SK-N-SH (cell line): Measurements from ENCODE around the gene UNC5B. TPM values are rescaled to one million over a fixed set of nuclear protein-coding genes. Genes with fewer than 3 reads are reported as not detected.

ENCODE experiments used
- CTCF ChIA-PET: fragments of 300-600, 350-600 bp; formaldehyde crosslinking; extraction: SDS; loops from one replicate; lab custom pipeline; 2021; lab: Yijun Ruan, JAX
- POLR2A ChIA-PET: fragments of 350-600 bp; sonication (Branson Sonifier 250); formaldehyde crosslinking; extraction: SDS; loops from one replicate; lab custom pipeline; 2020; ENCODE audit warnings: antibody characterized with exemption, inconsistent platforms; lab: Yijun Ruan, JAX
- DNase-seq: peaks from one replicate; pipeline ENCODE4 v3.0.0; 2012
- H2AFZ ChIP-seq: fragments of 200-600 bp; sonication (generic); 2 replicates; pipeline ENCODE4 v1.8.1; 2016; ENCODE audit warnings: antibody characterized with exemption, mild to moderate bottlenecking, low read depth
- H3F3A ChIP-seq: fragments of 200-600 bp; sonication (generic); replicated peaks from 2 replicates; pipeline ENCODE3; 2016; ENCODE audit warnings: antibody characterized with exemption, mild to moderate bottlenecking; ENCODE audit not compliant: insufficient read depth
- H3K27ac ChIP-seq, 2 experiments: fragments of 200-500 bp in 1 of 2; fragments of 200-600 bp in 1 of 2; sonication (Bioruptor generic) in 1 of 2; sonication (generic), shearing (Covaris generic) in 1 of 2; 2 replicates each; pipeline versions ENCODE4 v1.5.1 to v1.6.1; 2014 to 2016; ENCODE audit warnings: low read depth in 2 of 2, inconsistent platforms in 1 of 2, low read length in 1 of 2, mild to moderate bottlenecking in 1 of 2, mixed read lengths in 1 of 2
- H3K27me3 ChIP-seq: fragments of 200-600 bp; sonication (generic), shearing (Covaris generic); 2 replicates; pipeline ENCODE4 v1.6.1; 2016; ENCODE audit warnings: mixed run types; ENCODE audit not compliant: insufficient read depth
- H3K36me3 ChIP-seq, 2 experiments: fragments of 200-500 bp in 1 of 2; fragments of 200-600 bp in 1 of 2; sonication (Bioruptor generic) in 1 of 2; sonication (generic) in 1 of 2; replicated peaks in 1 of 2; 2 replicates each; pipeline versions ENCODE3 to v1.5.1; 2014 to 2016; ENCODE audit warnings: low read length in 1 of 2, mild to moderate bottlenecking in 1 of 2; ENCODE audit not compliant: insufficient read depth in 2 of 2, control insufficient read depth in 1 of 2
- H3K4me1 ChIP-seq, 2 experiments: fragments of 200-500 bp in 1 of 2; fragments of 200-600 bp in 1 of 2; sonication (Bioruptor generic) in 1 of 2; sonication (generic), shearing (Covaris generic) in 1 of 2; 2 replicates each; pipeline versions ENCODE4 v1.5.1 to v1.6.1; 2014 to 2016; ENCODE audit warnings: low read depth in 1 of 2, low read length in 1 of 2, mixed run types in 1 of 2; ENCODE audit not compliant: insufficient read depth in 2 of 2, control insufficient read depth in 1 of 2
- H3K4me2 ChIP-seq: fragments of 200-600 bp; sonication (generic), shearing (Covaris generic); 2 replicates; pipeline ENCODE4 v1.6.1; 2017; ENCODE audit warnings: mixed run types
- H3K4me3 ChIP-seq, 2 experiments: fragments of 200-500 bp in 1 of 2; fragments of 200-600 bp in 1 of 2; sonication (Bioruptor generic) in 1 of 2; sonication (generic), shearing (Covaris generic) in 1 of 2; 2 replicates each; pipeline versions ENCODE4 v1.5.1 to v1.8.1; 2014 to 2016; ENCODE audit warnings: low read depth in 2 of 2, inconsistent platforms in 1 of 2, low read length in 1 of 2, mild to moderate bottlenecking in 1 of 2, mixed read lengths in 1 of 2, moderate library complexity in 1 of 2
- H3K79me2 ChIP-seq: fragments of 200-600 bp; sonication (generic); 2 replicates; pipeline ENCODE4 v1.8.1; 2017; ENCODE audit warnings: mild to moderate bottlenecking; ENCODE audit not compliant: insufficient read depth
- H3K9ac ChIP-seq: fragments of 200-600 bp; sonication (generic); 2 replicates; pipeline ENCODE4 v1.6.1; 2017; ENCODE audit warnings: mixed run types
- H3K9me2 ChIP-seq: fragments of 200-600 bp; sonication (generic); 2 replicates; pipeline ENCODE4 v1.6.1; 2017; ENCODE audit warnings: mixed run types
- H3K9me3 ChIP-seq: fragments of 200-600 bp; sonication (generic); 2 replicates; pipeline ENCODE4 v1.6.1; 2017; ENCODE audit warnings: mixed run types, mild to moderate bottlenecking, moderate library complexity
- H4K20me1 ChIP-seq: fragments of 200-600 bp; sonication (generic); 2 replicates; pipeline ENCODE4 v1.6.1; 2017; ENCODE audit warnings: mild to moderate bottlenecking, mixed run types; ENCODE audit not compliant: insufficient read depth
- CHD2 ChIP-seq: fragments of 150-350 bp; IDR thresholded peaks from 2 replicates; pipeline ENCODE4 v1.6.1; 2018; ENCODE audit warnings: low read length; ENCODE audit not compliant: partially characterized antibody
- CTCF ChIP-seq: fragments of 200-600 bp; sonication (generic); IDR thresholded peaks from 2 replicates; pipeline ENCODE4 v1.6.1; 2017; ENCODE audit warnings: antibody characterized with exemption, mild to moderate bottlenecking, moderate library complexity
- FOSL2 ChIP-seq: IDR thresholded peaks from 2 replicates; pipeline ENCODE4 v1.4.0; 2012; ENCODE audit warnings: low read depth, mild to moderate bottlenecking, moderate library complexity, borderline replicate concordance
- FOXJ3 ChIP-seq: sonication (generic); formaldehyde crosslinking; IDR thresholded peaks from 2 replicates; pipeline ENCODE4 v1.5.1; 2020; ENCODE audit warnings: mild to moderate bottlenecking, missing genetic modification reagents
- GATA2 ChIP-seq: sonication (generic); formaldehyde crosslinking; IDR thresholded peaks from 2 replicates; pipeline ENCODE4 v1.5.0; 2020; ENCODE audit warnings: mild to moderate bottlenecking, missing genetic modification reagents
- JUND ChIP-seq: IDR thresholded peaks from 2 replicates; pipeline ENCODE4 v1.4.0; 2012
- MAX ChIP-seq: IDR thresholded peaks from 2 replicates; pipeline ENCODE4 v1.4.0; 2012; ENCODE audit warnings: low read depth
- NFIC ChIP-seq: IDR thresholded peaks from 2 replicates; pipeline ENCODE4 v1.4.0; 2012; ENCODE audit warnings: borderline replicate concordance
- PBX3 ChIP-seq: IDR thresholded peaks from 2 replicates; pipeline ENCODE4; 2012
- POLR2AphosphoS5 ChIP-seq: IDR thresholded peaks from 2 replicates; pipeline ENCODE4 v1.6.1; 2012; ENCODE audit warnings: low read depth, low read length
- RAD21 ChIP-seq: IDR thresholded peaks from 2 replicates; pipeline ENCODE4 v1.6.1; 2012; ENCODE audit warnings: mild to moderate bottlenecking, low read length
- RCOR1 ChIP-seq: fragments of 150-350 bp; IDR thresholded peaks from 2 replicates; pipeline ENCODE4 v1.6.1; 2017; ENCODE audit warnings: antibody characterized with exemption, low read length
- TEAD4 ChIP-seq: IDR thresholded peaks from 2 replicates; pipeline ENCODE4 v1.4.0; 2012; ENCODE audit warnings: mild to moderate bottlenecking, borderline replicate concordance; ENCODE audit not compliant: insufficient read depth
- USF2 ChIP-seq: fragments of 150-350 bp; IDR thresholded peaks from 2 replicates; pipeline ENCODE4 v1.6.1; 2017; ENCODE audit warnings: antibody characterized with exemption, low read length, low read depth, borderline replicate concordance
- YY1 ChIP-seq: IDR thresholded peaks from 2 replicates; pipeline ENCODE4 v1.4.0; 2012; ENCODE audit warnings: low read depth, mild to moderate bottlenecking
- ZBTB33 ChIP-seq: IDR thresholded peaks from 2 replicates; pipeline ENCODE4 v1.4.0; 2012; ENCODE audit warnings: low read depth, borderline replicate concordance
- WGBS: methylation state at CpG from one replicate; pipeline ENCODE4 v1.1.6; 2017; ENCODE audit warnings: low lambda C conversion rate; 5-methylcytosine and 5-hydroxymethylcytosine counted together
- polyA plus RNA-seq, 3 experiments: library from polyadenylated mRNA; depleted of rRNA; stranded (reverse); fragments of >200 nt; gene quantifications; 2 replicates each; pipeline ENCODE4 v1.2.3, GENCODE V29; 2012

UNC5B gene
- polyA plus RNA-seq, 1 of the 3 experiments (the other 2 are of a cell fraction) = 13.8 TPM

- TF ChIP-seq RCOR1 (no peak), PBX3 (no peak), RAD21 (no peak), TEAD4 (no peak)
- TF ChIP-seq, all 33 proteins: peak for 0
- H3K27ac ChIP-seq = no peak overlapping the region
- ChIA-PET POLR2A (no interaction called here), CTCF (interaction anchor here (0.9 to 12.4 kb wide), 2 partner anchors 25 to 26 kb away, joined by 3 to 99 read pairs; partner anchors contain the start of gene SLC29A3)
- peaks cover 0 to 2% of the 10 kb centered on the region in 2 experiments for H3K36me3 ChIP-seq
- no peak for DNase-seq
- H3K9me2 ChIP-seq = no peaks in the 10 kb centered on the region
- H3K4me1 ChIP-seq = peaks cover 0 to 10% of the 10 kb centered on the region in 2 experiments; a peak in 1 of 4 replicates
- WGBS = 69% methylated on average over 6 of the region's 10 CpGs
- H3K27me3 ChIP-seq = no peaks in the 10 kb centered on the region
- H3K4me3 ChIP-seq = no peak overlapping the region
- H3K4me2 ChIP-seq = no peak overlapping the region
- no peaks in the 10 kb centered on the region for H3F3A ChIP-seq
- no peaks in the 10 kb centered on the region for H3K79me2 ChIP-seq
- H4K20me1 ChIP-seq = no peaks in the 10 kb centered on the region
- H2AFZ ChIP-seq = no peak overlapping the region
- H3K9me3 ChIP-seq = no peaks in the 10 kb centered on the region
- H3K9ac ChIP-seq = no peak overlapping the region
These were observed 133.3 kb downstream of the UNC5B start for GRCh38 chr10:71345694-71346093.

GRCh38 chr10:71346731-71347130, 134.4 kb downstream of the UNC5B start:
- TF ChIP-seq USF2 (no peak), JUND (no peak), CTCF (no peak), FOSL2 (no peak), NFIC (no peak), FOXJ3 (CRISPR knock-in tag) (no peak), RCOR1 (no peak), YY1 (no peak), CHD2 (no peak), GATA2 (CRISPR knock-in tag) (no peak), MAX (no peak), ZBTB33 (no peak), POLR2AphosphoS5 (no peak), PBX3 (no peak)
- TF ChIP-seq, all 33 proteins: peak for 0
- no peak for DNase-seq
- ChIA-PET POLR2A (no interaction called here), CTCF (interaction anchor here (0.6 to 1.0 kb wide), 4 partner anchors 13 to 117 kb away, joined by 3 read pairs; partner anchors contain the start of gene SLC29A3)
- no peaks in the 10 kb centered on the region for H3F3A ChIP-seq
- H3K27me3 ChIP-seq = no peaks in the 10 kb centered on the region
- H3K9me2 ChIP-seq = no peaks in the 10 kb centered on the region
- H3K4me1 ChIP-seq = peaks cover 0 to 10% of the 10 kb centered on the region in 2 experiments; a peak in 1 of 4 replicates
- H3K27ac ChIP-seq = no peak overlapping the region
- H3K36me3 ChIP-seq = no peaks in the 10 kb centered on the region
- H4K20me1 ChIP-seq = no peaks in the 10 kb centered on the region
- H3K79me2 ChIP-seq = no peaks in the 10 kb centered on the region
- H3K4me3 ChIP-seq = no peak overlapping the region
- H2AFZ ChIP-seq = no peak overlapping the region
- H3K9me3 ChIP-seq = no peaks in the 10 kb centered on the region
- H3K4me2 ChIP-seq = no peak overlapping the region
- H3K9ac ChIP-seq = no peak overlapping the region
- WGBS = 92% methylated on average over 2 of the region's 3 CpGs
